Measurements from ENCODE around the gene PLCB1. TPM values are rescaled to one million over a fixed set of nuclear protein-coding genes. Genes with fewer than 3 reads are reported as not detected.

Gene PLCB1
- total RNA-seq, 1 donor, result 46.5 TPM

GRCh38 chr20:8353512-8353911 lies 221.4 kb downstream of the PLCB1 start:
- TF ChIP-seq CTCF (IDR thresholded peaks at IDR 0.05; ENCODE audit: insufficient read depth, low read length), result no peak
- H3K4me3 ChIP-seq (ENCODE audit: low read depth, low read length), result no peak overlapping the region

GRCh38 chr20:8355453-8355852 lies 223.4 kb downstream of the PLCB1 start:
- TF ChIP-seq CTCF (IDR thresholded peaks at IDR 0.05; ENCODE audit: insufficient read depth, low read length), result no peak
- DNase-seq (ENCODE audit: low read depth), result no peak
- H3K4me3 ChIP-seq (ENCODE audit: low read depth, low read length), result no peak overlapping the region

More at GRCh38 chr20:8353512-8353911, 221.4 kb downstream of the PLCB1 start:
- DNase-seq (ENCODE audit: low read depth), result no peak

GRCh38 chr20:8356806-8357205 lies 224.7 kb downstream of the PLCB1 start:
- TF ChIP-seq CTCF (IDR thresholded peaks at IDR 0.05; ENCODE audit: insufficient read depth, low read length), result no peak
- no peak for DNase-seq (ENCODE audit: low read depth)
- no peak overlapping the region for H3K4me3 ChIP-seq (ENCODE audit: low read depth, low read length)

GRCh38 chr20:8357703-8358102 lies 225.6 kb downstream of the PLCB1 start:
- peak; percentile 13 for DNase-seq (ENCODE audit: low read depth)
- no peak overlapping the region for H3K4me3 ChIP-seq (ENCODE audit: low read depth, low read length)
- no peak for TF ChIP-seq CTCF (IDR thresholded peaks at IDR 0.05; ENCODE audit: insufficient read depth, low read length)

GRCh38 chr20:8360035-8360434 lies 228.0 kb downstream of the PLCB1 start:
- no peak overlapping the region for H3K4me3 ChIP-seq (ENCODE audit: low read depth, low read length)
- TF ChIP-seq CTCF (IDR thresholded peaks at IDR 0.05; ENCODE audit: insufficient read depth, low read length), result no peak
- no peak for DNase-seq (ENCODE audit: low read depth)

- H3K4me3 ChIP-seq (ENCODE audit: low read depth, low read length), result no peak overlapping the region
- peak; percentile 70 for DNase-seq (ENCODE audit: low read depth)
- TF ChIP-seq CTCF (IDR thresholded peaks at IDR 0.05; ENCODE audit: insufficient read depth, low read length), result peak; percentile 40
Observed at GRCh38 chr20:8361006-8361652, 229.1 kb downstream of the PLCB1 start.

GRCh38 chr20:8361779-8362178 lies 229.7 kb downstream of the PLCB1 start:
- no peak for TF ChIP-seq CTCF (IDR thresholded peaks at IDR 0.05; ENCODE audit: insufficient read depth, low read length)
- no peak overlapping the region for H3K4me3 ChIP-seq (ENCODE audit: low read depth, low read length)
- peak; percentile 44 for DNase-seq (ENCODE audit: low read depth)
